Esophagus (tissue), 2 donors: ENCODE results near the gene PLD3. TPM values are rescaled to one million over a fixed set of nuclear protein-coding genes. Genes with fewer than 3 reads are reported as not detected.

Experiments
- H3K27ac ChIP-seq, 2 donors: one replicate each; pipeline ENCODE4 v1.5.1; 2013; ENCODE audit warnings: low read depth in 2 of 2, mild to moderate bottlenecking in 2 of 2, inconsistent platforms in 1 of 2, low read length in 1 of 2, moderate library complexity in 1 of 2
- H3K27me3 ChIP-seq, 2 donors: one replicate each; pipeline ENCODE4 v1.6.1; 2013; ENCODE audit warnings: low read length in 2 of 2, control low read depth in 1 of 2, mild to moderate bottlenecking in 1 of 2; ENCODE audit not compliant: insufficient read depth in 2 of 2, control insufficient read depth in 1 of 2
- H3K36me3 ChIP-seq, 2 donors: one replicate each; pipeline ENCODE4 v1.6.1; 2013; ENCODE audit warnings: low read length in 1 of 2; ENCODE audit not compliant: control insufficient read depth in 2 of 2, insufficient read depth in 2 of 2
- H3K4me1 ChIP-seq, 2 donors: one replicate each; pipeline ENCODE4 v1.6.1; 2013; ENCODE audit warnings: low read length in 1 of 2; ENCODE audit not compliant: control insufficient read depth in 2 of 2, insufficient read depth in 2 of 2
- H3K4me3 ChIP-seq, 2 donors: one replicate each; pipeline ENCODE4 v1.5.1; 2013; ENCODE audit warnings: low read length in 2 of 2, mild to moderate bottlenecking in 2 of 2, low read depth in 1 of 2, moderate library complexity in 1 of 2
- H3K9me3 ChIP-seq, 2 donors: one replicate each; pipeline ENCODE4 v1.6.1; 2013; ENCODE audit warnings: mild to moderate bottlenecking in 2 of 2, low read depth in 1 of 2, low read length in 1 of 2, moderate library complexity in 1 of 2; ENCODE audit not compliant: control insufficient read depth in 2 of 2, insufficient read depth in 1 of 2
- WGBS, 2 donors: extraction: QIAGEN DNeasy Blood & Tissue Kit; methylation state at CpG; one replicate each; pipeline ENCODE4 v1.1.7; 2013; 5-methylcytosine and 5-hydroxymethylcytosine counted together
- polyA plus RNA-seq, 2 donors: library from polyadenylated mRNA; stranded (reverse); fragments of 200-250 nt; gene quantifications; one replicate each; pipeline ENCODE4 v1.2.3, GENCODE V29; 2013
- donor health status: healthy with polysubstance abuse.
- donor health status: Bipolar disorder and iron deficiency.

PLD3 gene
- polyA plus RNA-seq: 10 to 100 TPM; 46.6 to 60.1 TPM

GRCh38 chr19:40348125-40348913 lies at the start of gene PLD3, which contains the start of gene C19orf47:
TSS of gene PLD3 (plus strand) at chr19:40348695. CDS start at chr19:40366484, 17,789 bp downstream.
TSS of gene C19orf47 (minus strand) at chr19:40348397. CDS start at chr19:40341857, 6,540 bp downstream.
- 0% methylated on average over 71 to 77 of the region's 77 CpGs for WGBS, 2 donors
- H3K36me3 ChIP-seq: peaks cover 0 to 2% of the 10 kb centered on the region in 2 donors
- H3K4me3 ChIP-seq: peak within 1 kb of the TSS; percentile 67 to 72
- H3K27ac ChIP-seq: peak within 1 kb of the TSS; percentile 74 to 76
- H3K4me1 ChIP-seq: peaks cover 2 to 8% of the 10 kb centered on the region in 2 donors
- no peaks in the 10 kb centered on the region for H3K9me3 ChIP-seq
- no peaks in the 10 kb centered on the region for H3K27me3 ChIP-seq

DNA sequence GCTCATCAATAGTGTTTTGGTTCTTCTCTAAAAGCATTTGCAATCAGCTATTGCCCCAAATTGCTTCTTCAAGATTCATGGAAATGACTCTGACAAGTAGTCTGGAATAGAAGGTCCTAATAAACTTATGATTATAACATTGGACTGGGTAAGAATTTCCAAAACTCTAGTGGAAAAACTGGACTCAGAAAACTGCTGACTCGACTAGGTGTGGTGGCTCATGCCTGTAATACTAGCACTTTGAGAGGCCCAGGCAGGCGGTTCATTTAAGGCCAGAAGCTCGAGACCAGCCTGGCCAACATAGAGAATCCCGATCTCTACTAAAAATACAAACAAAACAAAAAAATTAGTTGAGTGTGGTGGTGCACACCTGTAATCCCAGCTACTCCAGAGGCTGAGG lies 47.8 kb upstream of the PLD3 start:
- H3K4me3 ChIP-seq: no peak overlapping the region
- H3K27ac ChIP-seq: no peak overlapping the region
- H3K27me3 ChIP-seq: no peaks in the 10 kb centered on the region
- H3K36me3 ChIP-seq: no peaks in the 10 kb centered on the region
- no peaks in the 10 kb centered on the region for H3K4me1 ChIP-seq
- H3K9me3 ChIP-seq: no peaks in the 10 kb centered on the region
- 81 to 83% methylated on average over 4 of the region's 4 CpGs for WGBS, 2 donors

- H3K36me3 ChIP-seq: no peaks in the 10 kb centered on the region
- WGBS, 2 donors: 58 to 71% methylated on average over 6 of the region's 6 CpGs
- no peak overlapping the region for H3K4me3 ChIP-seq
- H3K9me3 ChIP-seq: no peaks in the 10 kb centered on the region
- H3K27me3 ChIP-seq: no peaks in the 10 kb centered on the region
- peak overlapping the region; percentile 17 to 71 for H3K27ac ChIP-seq
- H3K4me1 ChIP-seq: no peaks in the 10 kb centered on the region
Measured at GRCh38 chr19:40302224-40303011, 46.1 kb upstream of the PLD3 start.

- WGBS, 2 donors: 89% methylated on average over 2 of the region's 2 CpGs
Measured at GRCh38 chr19:40303765-40304164, 44.7 kb upstream of the PLD3 start.

GRCh38 chr19:40304306-40304705 lies 44.2 kb upstream of the PLD3 start:
- 65 to 74% methylated on average over 4 of the region's 4 CpGs for WGBS, 2 donors
- H3K27ac ChIP-seq: no peak overlapping the region
- no peaks in the 10 kb centered on the region for H3K9me3 ChIP-seq
- H3K36me3 ChIP-seq: no peaks in the 10 kb centered on the region
- H3K4me1 ChIP-seq: no peaks in the 10 kb centered on the region
- no peak overlapping the region for H3K4me3 ChIP-seq
- no peaks in the 10 kb centered on the region for H3K27me3 ChIP-seq

More at GRCh38 chr19:40303765-40304164, 44.7 kb upstream of the PLD3 start:
- Histone ChIP-seq H3K9me3 (no peaks in the 10 kb centered on the region), H3K4me1 (no peaks in the 10 kb centered on the region), H3K36me3 (no peaks in the 10 kb centered on the region), H3K27ac (no peak overlapping the region), H3K4me3 (no peak overlapping the region), H3K27me3 (no peaks in the 10 kb centered on the region)

DNA sequence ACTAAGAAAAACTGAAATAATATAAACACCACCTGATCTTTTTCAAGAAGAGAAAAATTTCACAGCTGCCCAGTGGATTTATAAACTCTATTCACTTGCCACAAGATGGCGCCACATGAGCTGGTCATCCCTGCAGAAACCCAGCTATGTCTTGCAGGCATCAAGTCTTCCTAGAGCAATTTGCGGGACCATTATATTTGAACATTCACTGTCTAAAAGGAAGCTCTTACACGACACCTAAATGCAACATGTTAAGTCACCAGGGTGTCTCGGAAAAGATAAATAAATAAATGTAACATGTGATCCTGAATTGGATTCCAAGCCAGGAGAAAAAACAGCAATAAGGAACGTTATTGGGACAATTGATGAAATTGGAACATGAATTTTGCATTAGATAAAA lies 43.1 kb upstream of the PLD3 start:
- Histone ChIP-seq H3K4me3 (no peak overlapping the region), H3K27me3 (no peaks in the 10 kb centered on the region), H3K9me3 (no peaks in the 10 kb centered on the region), H3K36me3 (no peaks in the 10 kb centered on the region), H3K4me1 (no peaks in the 10 kb centered on the region), H3K27ac (no peak overlapping the region)
- WGBS, 2 donors: 7 to 9% methylated on average over 5 of the region's 5 CpGs

GRCh38 chr19:40309666-40310065 lies 38.8 kb upstream of the PLD3 start:
- H3K27ac ChIP-seq: no peak overlapping the region

GRCh38 chr19:40312533-40312932 lies 36.0 kb upstream of the PLD3 start:
- H3K9me3 ChIP-seq: no peaks in the 10 kb centered on the region
- no peaks in the 10 kb centered on the region for H3K4me1 ChIP-seq
- H3K4me3 ChIP-seq: no peak overlapping the region
- H3K36me3 ChIP-seq: peaks cover 0 to 4% of the 10 kb centered on the region in 2 donors
- WGBS, 2 donors: 63 to 77% methylated on average over 2 of the region's 2 CpGs
- no peak overlapping the region for H3K27ac ChIP-seq
- no peaks in the 10 kb centered on the region for H3K27me3 ChIP-seq

More at GRCh38 chr19:40309666-40310065, 38.8 kb upstream of the PLD3 start:
- Histone ChIP-seq H3K9me3 (no peaks in the 10 kb centered on the region), H3K36me3 (no peaks in the 10 kb centered on the region), H3K4me1 (no peaks in the 10 kb centered on the region), H3K4me3 (no peak overlapping the region), H3K27me3 (no peaks in the 10 kb centered on the region)
- 86 to 95% methylated on average over 1 of the region's 1 CpG for WGBS, 2 donors

DNA sequence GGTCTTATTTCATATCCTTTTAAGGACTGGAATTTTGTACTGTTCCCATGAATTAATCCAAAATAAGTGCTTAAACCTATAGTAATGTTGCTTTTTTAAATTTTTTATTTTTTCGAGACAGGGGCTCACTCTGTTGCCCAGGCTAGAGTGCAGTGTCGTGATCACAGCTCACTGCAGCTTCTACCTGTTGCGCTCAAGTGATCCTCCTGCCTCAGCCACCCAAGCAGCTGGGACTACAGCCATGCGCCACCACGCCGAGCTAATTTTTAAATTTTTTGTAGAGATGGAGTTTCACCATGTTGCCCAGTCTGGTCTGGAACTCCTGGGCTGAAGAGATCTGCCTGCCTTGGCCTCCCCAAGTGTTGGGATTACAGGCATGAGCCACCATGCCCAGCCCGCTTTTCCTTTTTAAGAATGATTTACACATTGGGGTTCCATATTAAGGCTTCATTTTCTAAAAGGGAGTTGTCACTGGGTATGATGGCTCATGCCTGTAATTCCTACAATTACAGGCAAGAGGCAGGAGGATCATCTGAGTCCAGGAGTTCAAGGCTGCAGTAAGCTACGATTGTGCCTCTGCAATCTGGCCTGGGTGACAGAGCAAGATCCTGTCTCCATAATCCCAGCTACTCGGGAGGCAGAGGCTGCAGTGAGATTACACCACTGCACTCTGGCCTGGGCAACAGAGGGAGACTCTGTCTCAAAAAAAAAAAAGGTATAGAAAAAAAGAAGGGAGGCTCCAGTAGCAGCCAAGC lies 35.1 kb upstream of the PLD3 start:
- H3K4me1 ChIP-seq: no peaks in the 10 kb centered on the region
- H3K4me3 ChIP-seq: no peak overlapping the region
- 89 to 93% methylated on average over 9 of the region's 9 CpGs for WGBS, 2 donors

More for the DNA sequence above, 35.1 kb upstream of the PLD3 start:
- Histone ChIP-seq H3K9me3 (no peaks in the 10 kb centered on the region), H3K27me3 (no peaks in the 10 kb centered on the region), H3K27ac (no peak overlapping the region), H3K36me3 (peaks cover 0 to 4% of the 10 kb centered on the region in 2 donors)
